Hematopoietic multipotent progenitor cell treated with erythropoietin and hydrocortisone succinate and interleukin-3 and kit ligand, for 8 days (in vitro differentiated cells): ENCODE data around the gene TRAK1.
A peak's percentile ranks its signal among the peaks of the same experiment; 100 is the strongest.

Experiments used
- DNase-seq: peaks from one replicate; pipeline ENCODE4 v3.0.0-alpha.2; 2015

Gene TRAK1

DNA sequence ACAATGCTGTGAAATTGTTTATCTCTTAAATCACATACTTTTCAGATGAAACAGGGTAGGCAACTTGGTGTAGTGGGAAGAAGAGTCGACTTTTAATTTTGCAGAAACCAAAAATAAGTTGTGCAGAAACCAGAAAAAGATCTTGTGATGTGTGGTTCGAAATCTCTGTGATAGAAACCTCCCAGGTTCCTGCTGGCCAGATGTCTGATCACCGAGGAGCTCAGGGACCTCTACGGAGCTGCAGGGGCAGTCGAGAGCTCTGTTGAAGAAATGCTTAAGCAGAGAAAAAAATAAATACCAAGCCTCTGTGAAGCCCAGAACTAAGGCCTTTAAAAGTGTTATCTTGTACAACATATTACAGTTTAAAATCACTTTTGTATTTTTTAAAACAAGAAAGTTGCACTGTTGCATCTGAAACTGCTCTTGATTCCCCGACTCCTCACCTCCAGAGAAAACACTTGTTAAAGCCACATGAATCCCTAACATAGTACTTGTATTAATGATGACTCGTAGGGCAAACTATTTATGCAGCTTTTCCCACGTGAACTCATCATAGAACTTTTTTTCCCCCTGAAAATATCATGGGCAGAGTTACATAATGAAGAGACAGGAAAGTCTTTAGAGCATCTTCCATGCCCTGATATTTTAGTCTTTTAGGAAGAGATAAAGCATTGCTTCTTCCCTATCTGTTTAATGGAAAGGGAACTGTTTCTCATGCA lies 123.6 kb downstream of the TRAK1 start:
- DNase-seq = no peak

DNA sequence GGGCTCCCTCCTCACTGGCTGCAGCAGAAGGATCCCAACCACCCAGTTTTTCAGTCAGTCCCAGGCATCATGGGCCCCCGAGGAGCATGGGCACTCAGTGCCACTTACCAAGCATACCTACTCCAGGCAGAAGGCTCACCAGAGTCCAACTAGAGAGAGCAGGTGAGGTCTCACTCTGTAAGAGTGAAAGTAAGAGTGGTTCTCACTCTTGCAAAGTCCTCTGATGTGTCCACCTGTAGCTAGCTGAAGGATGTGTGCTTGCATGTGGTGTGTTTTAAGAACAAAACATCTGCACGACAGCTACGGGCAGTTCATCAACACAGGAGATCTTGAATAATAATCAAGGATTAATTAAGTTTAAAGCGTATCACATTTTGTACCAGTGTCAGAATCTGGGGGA lies 125.1 kb downstream of the TRAK1 start:
- DNase-seq = no peak

DNA sequence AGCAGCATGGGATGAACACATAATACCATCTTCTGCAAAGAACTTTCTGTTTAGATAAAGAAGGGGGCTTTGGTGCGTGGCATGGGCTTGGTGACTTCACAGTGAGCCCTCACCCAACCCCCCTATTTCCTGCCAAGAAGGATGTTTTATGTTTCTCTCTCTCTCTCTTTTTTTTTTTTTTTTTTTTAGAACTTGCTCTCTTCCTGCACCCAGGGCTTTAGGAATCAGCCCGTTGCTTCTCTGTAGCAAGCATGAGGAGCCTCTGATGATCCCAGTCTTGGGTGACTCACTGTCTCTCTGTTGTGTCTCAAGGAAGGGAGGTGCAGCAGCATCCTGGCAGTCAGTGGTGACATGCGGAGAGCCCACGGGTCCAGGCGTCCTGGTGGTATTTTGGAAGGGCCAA lies 125.8 kb downstream of the TRAK1 start:
- no peak for DNase-seq

DNA sequence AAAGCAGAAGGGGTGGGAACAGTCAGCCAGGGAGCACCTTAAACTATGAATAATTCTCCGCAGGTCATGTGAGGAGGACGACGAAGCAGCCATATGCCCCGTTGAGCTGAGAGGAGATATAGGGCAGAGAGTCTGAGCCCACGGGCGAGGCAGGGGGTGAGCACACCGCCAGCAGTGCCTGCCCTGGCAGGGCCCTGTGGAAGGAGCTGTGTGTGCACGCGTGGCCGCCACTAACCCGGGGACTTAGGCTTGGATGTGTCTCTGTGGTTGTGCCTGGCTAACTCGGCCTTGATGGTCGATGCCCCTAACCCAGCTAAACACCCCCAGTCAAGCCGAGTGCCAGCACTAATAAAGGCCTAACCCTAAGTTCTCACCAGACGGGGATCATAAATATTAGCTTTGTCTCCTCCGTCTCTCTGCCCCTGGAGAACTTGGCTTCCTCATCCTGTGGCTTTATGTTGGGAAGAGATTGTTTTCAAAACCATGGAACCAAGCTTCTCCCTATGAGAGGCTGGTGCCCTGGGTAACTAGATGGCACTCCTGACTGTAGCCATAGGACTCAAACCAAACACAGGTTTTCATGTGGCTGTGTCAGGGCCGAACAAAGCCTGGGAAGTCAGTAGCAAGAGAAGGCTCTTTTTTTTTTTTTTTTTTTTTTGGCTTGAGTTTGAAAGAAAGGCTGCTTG lies 129.4 kb downstream of the TRAK1 start:
- no peak for DNase-seq

DNA sequence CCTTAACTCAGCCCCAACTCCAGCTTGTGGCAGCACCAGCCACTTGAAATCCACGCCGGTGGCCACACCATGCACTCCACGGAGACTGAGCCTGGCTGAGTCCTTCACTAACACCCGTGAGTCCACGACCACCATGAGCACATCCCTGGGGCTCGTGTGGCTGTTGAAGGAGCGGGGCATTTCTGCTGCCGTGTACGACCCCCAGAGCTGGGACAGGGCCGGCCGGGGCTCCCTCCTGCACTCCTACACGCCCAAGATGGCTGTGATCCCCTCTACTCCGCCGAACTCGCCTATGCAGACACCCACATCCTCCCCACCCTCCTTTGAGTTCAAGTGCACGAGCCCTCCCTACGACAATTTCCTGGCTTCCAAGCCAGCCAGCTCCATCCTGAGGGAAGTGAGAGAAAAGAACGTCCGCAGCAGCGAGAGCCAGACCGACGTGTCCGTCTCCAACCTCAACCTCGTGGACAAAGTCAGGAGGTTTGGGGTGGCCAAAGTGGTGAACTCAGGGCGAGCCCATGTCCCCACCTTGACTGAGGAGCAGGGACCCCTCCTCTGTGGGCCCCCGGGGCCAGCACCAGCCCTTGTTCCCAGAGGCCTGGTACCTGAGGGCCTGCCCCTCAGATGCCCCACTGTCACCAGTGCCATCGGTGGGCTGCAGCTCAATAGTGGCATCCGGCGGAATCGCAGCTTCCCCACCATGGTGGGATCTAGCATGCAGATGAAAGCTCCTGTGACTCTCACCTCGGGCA lies 132.0 kb downstream of the TRAK1 start:
- DNase-seq = no peak

DNA sequence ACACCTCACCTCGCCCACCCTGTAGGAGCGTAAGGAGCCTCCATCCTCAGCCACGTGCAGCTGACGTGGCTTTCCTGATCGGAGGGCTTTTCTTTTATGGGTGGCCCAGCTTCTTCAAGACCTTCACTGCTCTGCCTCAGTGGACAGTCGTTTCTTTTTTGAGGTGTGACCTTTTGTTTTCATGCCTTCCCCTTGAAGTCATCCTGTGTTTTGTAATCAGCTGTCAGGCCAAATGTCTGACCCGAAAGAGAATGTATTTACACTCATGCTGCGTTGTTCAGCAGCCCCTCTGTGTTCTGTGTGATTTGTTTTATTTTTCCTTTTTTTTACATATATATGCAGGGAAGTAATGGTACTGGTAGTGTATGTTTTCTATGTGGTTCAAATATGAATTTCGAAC lies 133.0 kb downstream of the TRAK1 start:
- no peak for DNase-seq

DNA sequence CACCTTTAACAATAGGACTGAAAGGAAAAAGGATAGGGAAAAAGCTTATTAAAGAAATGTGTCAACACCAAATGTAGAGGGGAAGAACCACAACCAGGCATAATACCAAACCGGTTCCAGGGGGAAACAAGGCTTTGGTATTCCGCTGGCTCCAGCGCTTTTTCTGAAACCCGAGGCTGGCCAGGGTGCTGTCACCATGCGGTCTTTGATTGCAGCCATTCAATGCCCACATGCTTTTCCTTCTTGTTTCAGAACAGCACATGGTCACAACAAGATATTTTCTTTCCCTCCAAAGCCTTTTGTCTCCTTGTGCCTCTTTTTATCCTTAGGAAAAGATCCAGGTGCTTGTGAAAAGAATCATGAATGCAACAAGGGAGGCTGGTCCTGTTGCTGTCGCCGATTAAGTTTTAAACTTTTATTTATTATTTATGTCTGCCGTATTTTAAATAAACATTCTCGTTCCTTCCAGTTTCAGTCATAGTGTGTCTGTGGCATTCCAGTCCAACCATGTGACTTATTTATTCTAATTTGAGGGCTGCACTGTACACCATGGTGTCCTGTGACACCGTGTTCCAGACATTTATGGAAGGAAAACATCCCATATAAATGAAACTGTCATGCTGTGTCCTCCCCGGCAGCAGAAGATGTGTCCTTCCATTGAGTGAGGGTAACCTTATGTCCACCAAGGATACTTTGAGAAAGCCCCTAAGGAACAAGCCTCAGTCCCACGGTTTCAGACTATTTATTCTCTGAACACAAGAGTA lies 133.7 kb downstream of the TRAK1 start:
- no peak for DNase-seq

DNA sequence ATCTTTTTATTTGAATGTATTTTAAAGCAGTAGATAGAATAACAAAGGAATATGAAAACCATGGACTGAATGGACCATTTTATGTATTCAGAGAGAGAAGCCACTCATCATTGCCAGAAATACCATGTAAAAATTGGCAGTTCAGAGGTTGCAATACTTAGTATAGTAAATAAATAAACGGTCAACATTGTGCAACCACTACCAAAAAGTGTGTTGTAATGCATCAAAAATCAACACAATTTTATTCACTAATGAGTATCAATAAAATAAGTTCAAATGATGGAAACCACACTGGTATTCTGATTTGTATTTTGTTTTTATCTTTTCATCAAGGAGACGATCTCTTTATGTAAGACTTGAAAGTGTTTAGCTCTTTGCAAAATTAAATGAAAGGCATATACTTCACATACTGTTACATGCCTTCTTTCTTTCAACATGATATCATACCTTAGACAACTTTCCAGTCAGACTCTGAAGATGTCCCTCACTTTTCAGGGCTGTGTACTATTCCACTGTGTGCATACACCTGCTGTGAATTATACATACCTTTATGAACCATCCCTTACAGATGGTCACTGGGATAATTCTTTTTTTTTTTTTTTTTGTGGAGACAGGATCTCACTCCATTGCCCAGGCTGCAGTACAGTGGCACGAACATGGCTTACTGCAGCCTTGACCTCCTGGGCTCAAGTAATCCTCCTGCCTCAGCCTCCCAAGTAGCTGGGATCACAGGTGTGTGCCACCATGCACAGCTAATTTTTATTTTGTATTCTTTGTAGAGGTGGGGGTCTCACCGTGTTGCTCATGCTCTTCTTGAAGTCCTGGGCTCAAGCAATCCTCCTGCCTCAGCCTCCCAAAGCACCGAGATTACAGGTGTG lies 134.6 kb downstream of the TRAK1 start:
- no peak for DNase-seq

DNA sequence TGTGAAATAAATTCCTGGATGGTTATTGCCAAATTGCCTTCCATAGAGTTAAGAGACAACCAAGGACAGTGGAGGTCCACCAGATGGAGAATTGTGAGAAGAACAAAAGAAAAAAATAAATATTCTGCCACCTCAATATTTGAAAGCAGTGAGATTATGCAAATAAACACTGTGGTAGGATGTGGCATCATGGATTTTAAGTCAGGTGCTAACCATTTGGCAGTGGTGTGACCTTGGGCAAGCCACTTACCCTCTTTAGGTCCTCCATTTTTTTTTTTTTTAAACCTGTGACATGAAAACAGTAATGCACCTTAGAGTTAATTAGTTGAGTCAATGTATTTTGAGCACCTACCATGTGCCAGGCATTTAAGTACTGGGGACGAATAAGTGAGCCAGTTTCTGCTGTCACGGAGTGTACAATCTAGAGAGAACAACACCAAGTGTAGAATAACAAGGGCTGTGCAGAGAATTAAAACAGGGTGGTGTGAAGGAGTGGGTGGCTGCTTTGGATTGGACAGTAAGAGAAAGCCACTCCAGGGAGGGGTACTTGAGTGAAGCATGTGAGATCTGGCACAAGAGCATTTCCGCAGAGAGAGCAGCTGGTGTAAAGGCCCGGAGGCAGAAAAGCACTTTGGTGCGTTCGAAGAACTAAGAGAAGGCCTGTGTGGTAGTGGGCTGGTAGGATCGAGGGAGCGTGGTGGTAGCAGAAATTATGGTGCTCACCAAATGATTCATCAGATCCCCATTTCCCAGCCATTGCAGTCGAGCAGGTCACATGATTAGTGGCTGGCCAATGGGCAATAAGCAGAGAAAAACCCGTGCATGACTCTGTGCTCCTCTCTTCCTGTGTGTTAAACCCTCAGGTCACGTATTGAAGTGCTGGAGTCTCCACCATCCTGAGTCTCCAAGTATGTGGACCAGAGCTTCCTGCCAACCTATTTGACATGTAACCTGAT lies 135.6 kb downstream of the TRAK1 start:
- no peak for DNase-seq

DNA sequence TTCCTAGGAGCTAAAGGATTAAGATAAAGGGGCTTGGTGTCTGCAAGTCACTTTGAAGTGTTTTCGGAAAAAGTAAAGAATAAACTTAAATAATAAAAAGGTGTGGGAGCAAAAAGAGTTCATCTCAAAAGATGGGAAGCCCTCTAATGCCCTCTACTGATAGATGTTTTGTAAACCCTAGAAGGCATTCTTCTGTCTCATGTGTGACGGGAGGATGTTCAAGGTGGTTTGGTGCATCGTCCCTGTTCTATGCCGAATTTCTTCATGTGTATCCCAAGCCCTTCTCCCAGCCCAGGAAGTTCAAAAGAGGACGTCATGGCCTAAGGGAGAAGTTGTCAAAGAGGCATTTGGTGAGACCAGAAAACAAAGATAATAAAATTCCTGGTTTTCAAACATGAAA lies 137.6 kb downstream of the TRAK1 start:
- no peak for DNase-seq

DNA sequence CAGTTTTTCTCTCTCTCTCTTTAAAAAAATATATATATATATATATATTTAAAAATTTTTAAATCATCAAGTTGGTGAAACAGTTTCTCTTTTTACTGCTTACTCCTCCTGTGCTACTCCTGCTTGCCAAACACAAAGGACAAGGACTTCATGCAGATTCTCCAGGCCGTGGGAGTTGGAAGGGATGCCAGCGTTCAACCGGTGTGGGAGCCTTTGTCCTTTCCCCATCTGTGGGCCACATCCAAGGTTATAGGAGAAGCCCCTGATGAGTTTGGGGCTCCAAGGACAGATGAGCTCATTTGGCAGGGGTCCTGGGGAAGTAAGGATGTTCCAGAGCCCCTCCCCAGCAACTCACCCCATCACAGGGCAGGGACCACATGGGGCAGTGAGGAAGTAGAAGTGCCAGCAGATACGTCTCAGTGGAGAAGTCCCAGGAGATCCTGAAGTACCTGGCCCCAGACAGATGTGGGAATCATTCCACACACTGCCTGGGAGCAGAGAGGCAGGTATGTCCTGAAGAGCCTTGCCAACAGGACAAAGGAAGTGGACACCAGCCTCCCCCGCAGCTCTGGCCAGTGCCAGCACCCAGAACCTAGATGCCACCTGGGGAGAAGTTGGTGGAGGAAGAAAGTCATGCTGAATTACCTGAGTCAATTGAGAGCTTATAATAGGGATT lies 138.2 kb downstream of the TRAK1 start:
- DNase-seq = no peak

DNA sequence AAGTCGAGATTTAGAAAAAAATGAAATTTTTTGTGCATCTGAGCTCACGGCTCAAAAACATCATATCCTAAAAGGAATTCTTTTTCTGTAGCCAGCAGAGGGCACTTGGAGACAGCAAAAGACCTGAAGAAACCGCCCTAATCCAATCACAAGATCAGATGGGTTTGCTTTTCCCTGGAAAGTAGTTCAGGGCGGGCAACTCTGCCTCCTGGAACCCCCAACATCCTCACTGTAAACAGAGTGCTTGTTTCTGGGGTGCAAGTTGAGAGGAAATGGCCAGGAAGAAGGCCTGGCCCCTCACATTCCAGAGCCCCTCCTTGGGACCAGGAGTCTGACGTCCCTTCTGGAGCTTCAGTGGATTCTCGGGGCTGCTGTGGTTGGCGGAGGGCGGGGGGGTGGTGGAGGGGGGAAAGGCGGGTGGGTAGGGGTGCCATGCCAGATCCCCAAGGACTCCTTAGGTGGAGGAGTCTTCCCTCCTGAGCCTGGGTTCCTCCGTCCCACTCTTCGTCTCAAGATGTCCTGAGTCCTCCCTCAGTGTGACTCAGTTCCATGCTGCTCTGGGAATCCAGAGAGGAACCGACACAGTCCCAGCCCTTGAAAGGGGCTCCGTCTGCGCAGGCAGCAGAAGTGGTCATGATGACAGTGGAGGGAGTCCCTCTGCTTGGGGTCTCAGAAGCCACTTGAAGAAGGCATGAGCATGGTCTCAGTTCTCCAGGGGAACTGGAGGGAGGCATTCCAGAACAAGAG lies 139.0 kb downstream of the TRAK1 start:
- peak; percentile 31 for DNase-seq

DNA sequence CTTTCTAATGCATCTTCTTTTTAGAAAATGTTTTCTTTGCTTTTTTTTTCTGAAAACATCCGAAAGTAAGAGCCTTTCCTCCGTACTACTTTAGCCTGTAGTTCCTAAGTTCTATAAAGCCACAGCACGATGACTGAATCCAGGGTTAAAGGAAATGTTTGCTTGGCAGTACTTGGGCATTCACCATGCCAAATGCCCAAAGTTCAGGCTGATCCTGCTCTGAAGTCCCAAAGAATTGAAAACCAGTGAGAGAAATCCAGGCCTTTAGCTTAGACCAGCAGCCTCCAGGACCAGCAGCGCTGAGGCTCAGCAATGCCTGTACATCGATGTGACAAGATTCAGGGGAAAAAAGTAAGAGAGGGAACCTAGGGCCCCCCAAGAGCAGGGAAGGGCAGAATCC lies 139.7 kb downstream of the TRAK1 start:
- DNase-seq = no peak

DNA sequence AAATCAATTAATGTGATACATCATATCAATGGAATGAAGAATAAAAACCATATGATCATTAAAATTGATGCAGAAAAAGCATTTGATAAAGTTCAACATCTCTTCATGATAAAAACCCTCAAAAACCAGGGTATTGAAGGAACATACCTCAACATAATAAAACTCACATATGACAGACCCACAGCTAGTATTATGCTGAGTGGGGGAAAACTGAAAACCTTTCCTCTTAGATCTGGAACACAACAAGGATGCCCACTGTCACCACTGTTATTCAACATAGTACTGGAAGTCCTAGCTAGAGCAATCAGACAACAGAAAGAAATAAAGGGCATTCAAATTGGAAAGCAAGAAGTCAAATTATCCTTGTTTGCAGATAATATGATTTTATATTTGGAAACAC lies 144.4 kb downstream of the TRAK1 start:
- no peak for DNase-seq

DNA sequence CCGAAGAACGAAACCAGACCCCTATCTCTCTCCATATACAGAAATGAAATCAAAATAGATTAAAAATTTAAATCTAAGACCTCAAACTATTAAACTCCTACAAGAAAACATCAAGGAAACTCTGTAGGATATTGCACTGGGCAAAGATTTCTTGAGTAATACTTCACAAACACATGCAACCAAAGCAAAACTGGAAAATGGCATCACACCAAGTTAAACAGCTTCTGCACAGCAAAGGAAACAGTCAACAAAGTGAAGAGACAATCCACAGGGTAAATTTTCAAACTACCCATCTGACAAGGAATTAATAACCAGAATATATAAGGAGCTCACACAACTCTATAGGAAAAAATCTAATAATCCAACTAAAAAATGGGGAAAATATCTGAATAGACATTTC lies 145.5 kb downstream of the TRAK1 start:
- no peak for DNase-seq

DNA sequence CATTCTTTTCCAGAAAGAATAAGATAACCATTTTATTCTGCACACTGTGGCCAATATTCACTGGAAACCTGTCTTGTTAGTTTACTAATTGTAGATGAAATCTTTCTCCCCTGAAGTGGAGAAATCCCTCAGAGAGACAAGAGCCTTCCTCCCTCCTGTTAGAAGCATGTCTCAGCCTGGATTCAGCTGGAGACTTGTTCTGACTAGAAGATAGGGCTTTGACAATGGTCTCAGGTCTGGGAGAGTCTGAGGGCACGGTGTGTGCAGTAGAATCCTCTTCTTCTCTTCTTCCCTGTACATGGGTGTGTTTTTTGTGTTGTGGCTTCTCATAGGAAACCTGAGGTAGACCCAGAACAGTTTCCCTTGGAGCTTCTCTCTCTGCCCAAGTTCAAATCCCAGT lies 154.9 kb downstream of the TRAK1 start:
- no peak for DNase-seq

DNA sequence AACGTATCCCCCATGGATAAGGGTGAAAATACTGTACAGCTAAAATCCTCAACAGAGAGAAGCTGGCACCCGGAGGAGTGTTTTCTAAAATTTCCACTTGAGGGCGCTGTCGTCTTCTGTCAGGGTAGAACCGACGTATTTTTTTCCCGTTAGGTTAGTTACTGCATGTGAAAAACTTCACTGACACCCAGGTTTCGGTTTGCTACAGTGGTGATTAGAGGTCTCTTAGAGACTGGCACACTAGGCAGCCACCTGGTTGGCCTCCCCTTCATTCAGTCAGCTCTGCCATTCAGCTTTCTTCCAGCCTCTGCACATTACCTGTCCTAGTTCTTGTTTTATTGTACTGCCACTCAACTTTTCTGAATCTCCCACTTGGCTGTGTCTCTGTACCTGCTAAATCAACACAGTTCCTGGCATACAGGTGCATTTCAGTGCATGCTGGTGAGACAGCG lies 156.4 kb downstream of the TRAK1 start:
- peak; percentile 65 for DNase-seq

DNA sequence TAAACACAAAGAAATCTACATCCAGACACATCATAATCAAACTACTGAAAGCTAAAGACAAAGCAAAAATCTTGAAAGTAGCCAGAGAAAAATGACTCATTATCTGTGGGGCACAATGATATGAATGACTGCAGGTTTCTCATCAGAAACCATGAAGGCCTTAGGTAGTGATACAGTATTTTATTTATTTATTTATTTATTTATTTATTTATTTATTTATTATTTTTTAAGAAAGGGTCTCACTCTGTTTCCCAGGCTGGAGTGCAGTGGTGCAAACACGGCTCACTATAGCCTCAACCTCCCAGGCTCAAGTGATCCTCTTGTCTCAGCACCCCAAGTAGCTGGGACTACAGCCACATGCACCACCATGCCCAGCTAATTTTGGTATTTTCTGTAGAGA lies 159.6 kb downstream of the TRAK1 start:
- DNase-seq = no peak

DNA sequence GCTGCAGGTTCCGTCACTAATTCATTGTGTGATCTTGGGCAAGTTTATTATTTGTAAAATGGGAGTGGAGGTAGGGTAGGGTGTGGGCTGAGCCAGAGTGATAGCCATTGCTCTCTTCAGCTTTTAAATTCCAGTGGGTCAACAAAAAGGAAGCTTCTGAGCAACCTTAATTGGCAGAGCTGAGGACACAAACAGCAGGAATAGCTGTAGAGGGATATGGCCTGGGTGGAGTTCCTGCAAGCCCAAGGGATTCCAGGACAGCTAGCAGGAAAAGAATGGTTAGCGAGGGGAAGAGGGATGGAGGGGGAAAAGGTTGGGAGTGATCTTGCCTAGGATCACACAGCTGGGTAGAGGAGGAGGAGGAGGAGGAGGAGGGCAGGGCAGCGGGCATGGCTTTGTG lies 163.4 kb downstream of the TRAK1 start:
- DNase-seq = no peak
